H9 (cell line): Measurements from ENCODE around the gene POP4. TPM values are rescaled to one million over a fixed set of nuclear protein-coding genes. Genes with fewer than 3 reads are reported as not detected.

Experiments
- DNase-seq: peaks from one replicate; pipeline ENCODE4 v3.0.0-alpha.2; 2017
- H2AFZ ChIP-seq: one replicate; pipeline ENCODE4 v1.6.1; 2013; ENCODE audit warnings: mild to moderate bottlenecking, low read length, control low read depth, moderate library complexity
- H2AK5ac ChIP-seq: 2 replicates; pipeline ENCODE4 v1.6.1; 2013; ENCODE audit warnings: low read length, control low read depth, mixed read lengths; ENCODE audit not compliant: insufficient read length
- H2BK120ac ChIP-seq: one replicate; pipeline ENCODE4 v1.6.1; 2013; ENCODE audit warnings: low read depth, mild to moderate bottlenecking, low read length, control low read depth, inconsistent platforms; ENCODE audit not compliant: poor library complexity, severe bottlenecking
- H2BK12ac ChIP-seq: 2 replicates; pipeline ENCODE4 v1.6.1; 2013; ENCODE audit warnings: low read length, control low read depth, mixed read lengths, low read depth; ENCODE audit not compliant: insufficient read length
- H2BK15ac ChIP-seq: 2 replicates; pipeline ENCODE4 v1.6.1; 2013; ENCODE audit warnings: low read depth, low read length, control low read depth
- H2BK20ac ChIP-seq: one replicate; pipeline ENCODE4 v1.6.1; 2013; ENCODE audit warnings: low read depth, mild to moderate bottlenecking, low read length, control low read depth, inconsistent platforms; ENCODE audit not compliant: poor library complexity, severe bottlenecking
- H2BK5ac ChIP-seq: 2 replicates; pipeline ENCODE4 v1.6.1; 2013; ENCODE audit warnings: low read length, control low read depth, mixed read lengths; ENCODE audit not compliant: insufficient read length
- H3K14ac ChIP-seq: 2 replicates; pipeline ENCODE4 v1.6.1; 2013; ENCODE audit warnings: low read length, control low read depth; ENCODE audit not compliant: insufficient read depth
- H3K18ac ChIP-seq: 2 replicates; pipeline ENCODE4 v1.6.1; 2013; ENCODE audit warnings: low read depth, mild to moderate bottlenecking, mixed read lengths, low read length, control low read depth; ENCODE audit not compliant: insufficient read length
- H3K23ac ChIP-seq: 2 replicates; pipeline ENCODE4 v1.6.1; 2013; ENCODE audit warnings: low read length, control low read depth, mixed read lengths, low read depth; ENCODE audit not compliant: insufficient read length
- H3K23me2 ChIP-seq: 2 replicates; pipeline ENCODE4 v1.6.1; 2013; ENCODE audit warnings: low read depth, mild to moderate bottlenecking, mixed read lengths, low read length, control low read depth; ENCODE audit not compliant: insufficient read length, poor library complexity, severe bottlenecking
- H3K27ac ChIP-seq: 2 replicates; pipeline ENCODE4 v1.5.1; 2013; ENCODE audit warnings: low read length, control low read depth, mixed read lengths, low read depth; ENCODE audit not compliant: insufficient read length
- H3K27me3 ChIP-seq: 2 replicates; pipeline ENCODE4 v1.6.1; 2013; ENCODE audit warnings: low read length, control low read depth, inconsistent platforms; ENCODE audit not compliant: insufficient read depth
- H3K4ac ChIP-seq: 2 replicates; pipeline ENCODE4 v1.6.1; 2013; ENCODE audit warnings: low read depth, mild to moderate bottlenecking, control low read depth, inconsistent platforms, low read length, moderate library complexity
- H3K4me1 ChIP-seq: 2 replicates; pipeline ENCODE4 v1.6.1; 2013; ENCODE audit warnings: low read length, control low read depth, inconsistent platforms; ENCODE audit not compliant: insufficient read depth
- H3K4me2 ChIP-seq: 2 replicates; pipeline ENCODE4 v1.6.1; 2013; ENCODE audit warnings: low read length, control low read depth, mixed read lengths; ENCODE audit not compliant: insufficient read length, insufficient read depth
- H3K56ac ChIP-seq: 2 replicates; pipeline ENCODE4 v1.6.1; 2013; ENCODE audit warnings: low read depth, mild to moderate bottlenecking, mixed read lengths, low read length, control low read depth; ENCODE audit not compliant: insufficient read length
- H3K79me1 ChIP-seq: 2 replicates; pipeline ENCODE4 v1.6.1; 2013; ENCODE audit warnings: low read depth, mild to moderate bottlenecking, moderate library complexity, low read length, control low read depth, inconsistent platforms; ENCODE audit not compliant: insufficient read depth, poor library complexity, severe bottlenecking
- H3K79me2 ChIP-seq: 2 replicates; pipeline ENCODE4 v1.6.1; 2013; ENCODE audit warnings: low read length, control low read depth, inconsistent platforms; ENCODE audit not compliant: insufficient read depth
- H3K9ac ChIP-seq: 2 replicates; pipeline ENCODE4 v1.6.1; 2013; ENCODE audit warnings: low read length, control low read depth, mixed read lengths; ENCODE audit not compliant: insufficient read length; ENCODE audit errors: extremely low read depth
- H3K9me3 ChIP-seq: one replicate; pipeline ENCODE4 v1.6.1; 2013; ENCODE audit warnings: low read depth, low read length, inconsistent platforms; ENCODE audit not compliant: control insufficient read depth
- H3T11ph ChIP-seq: one replicate; pipeline ENCODE4 v1.6.1; 2013; ENCODE audit warnings: mild to moderate bottlenecking, low read length, control low read depth, inconsistent platforms
- H4K20me1 ChIP-seq: one replicate; pipeline ENCODE4 v1.6.1; 2013; ENCODE audit not compliant: control insufficient read depth, insufficient read length, insufficient read depth
- H4K5ac ChIP-seq: 2 replicates; pipeline ENCODE4 v1.6.1; 2013; ENCODE audit warnings: low read depth, mild to moderate bottlenecking, mixed read lengths, low read length, control low read depth; ENCODE audit not compliant: insufficient read length
- H4K8ac ChIP-seq: replicated peaks from 2 replicates; pipeline ENCODE4 v1.6.1; 2013; ENCODE audit warnings: low read length, control low read depth, mixed read lengths, low read depth; ENCODE audit not compliant: insufficient read length
- H4K91ac ChIP-seq: 2 replicates; pipeline ENCODE4 v1.6.1; 2013; ENCODE audit warnings: low read depth, mild to moderate bottlenecking, moderate library complexity, mixed read lengths, low read length, control low read depth; ENCODE audit not compliant: insufficient read length
- H3K27ac Mint-ChIP-seq, 3 experiments: 2 replicates in 2 of 3; 3 replicates in 1 of 3; pipeline ENCODE4 v1.8.0; 2020 to 2021; ENCODE audit warnings: mixed read lengths in 3 of 3, mild to moderate bottlenecking in 1 of 3, moderate library complexity in 1 of 3
- H3K27me3 Mint-ChIP-seq: 2 replicates; pipeline ENCODE4 v1.8.0; 2021; ENCODE audit warnings: low read depth, mild to moderate bottlenecking, moderate library complexity, mixed read lengths
- H3K36me3 Mint-ChIP-seq, 3 experiments: 2 replicates in 2 of 3; 3 replicates in 1 of 3; pipeline ENCODE4 v1.8.0; 2020 to 2021; ENCODE audit warnings: low read depth in 3 of 3, mixed read lengths in 3 of 3; ENCODE audit not compliant: insufficient read depth in 1 of 3
- H3K4me1 Mint-ChIP-seq, 2 experiments: 2 replicates each; pipeline ENCODE4 v1.8.0; 2020; ENCODE audit warnings: mixed read lengths in 2 of 2
- H3K4me3 Mint-ChIP-seq, 2 experiments: 2 replicates in 1 of 2; 3 replicates in 1 of 2; pipeline ENCODE4 v1.8.0; 2020 to 2021; ENCODE audit warnings: mild to moderate bottlenecking in 2 of 2, mixed read lengths in 2 of 2, moderate library complexity in 1 of 2
- H3K9me3 Mint-ChIP-seq, 2 experiments: 2 replicates in 1 of 2; 3 replicates in 1 of 2; pipeline ENCODE4 v1.8.0; 2020; ENCODE audit warnings: mild to moderate bottlenecking in 2 of 2, mixed read lengths in 2 of 2, moderate library complexity in 1 of 2
- CTCF ChIP-seq: fragments of 200-600 bp; sonication (generic); conservative IDR thresholded peaks from 3 replicates; pipeline ENCODE4 v1.8.0; 2021; ENCODE audit warnings: antibody characterized with exemption, mild to moderate bottlenecking
- WGBS: extraction: QIAGEN DNeasy Blood & Tissue Kit; methylation state at CpG from one replicate; pipeline ENCODE4 v1.1.7; 2013; ENCODE audit warnings: missing lambda C conversion rate, low lambda C conversion rate, mixed read lengths; ENCODE audit not compliant: insufficient read length; ENCODE audit errors: extremely low coverage; 5-methylcytosine and 5-hydroxymethylcytosine counted together
- total RNA-seq: library from RNA; stranded (reverse); gene quantifications from 2 replicates; pipeline ENCODE4 v1.2.1, GENCODE V29; 2021

POP4 gene
- total RNA-seq, 1 experiment from 2014 or later: 51.4 TPM

GRCh38 chr19:29567366-29567915 is 38.6 kb upstream of the POP4 start:
- Histone ChIP-seq H3K27me3 (no peaks in the 10 kb centered on the region), H3K4me2 (no peak overlapping the region), H3K79me2 (no peaks in the 10 kb centered on the region), H3K4ac (no peak overlapping the region), H3K14ac (no peak overlapping the region), H3K56ac (no peak overlapping the region), H2BK12ac (no peak overlapping the region), H3K4me1 (no peaks in the 10 kb centered on the region; the same call in 1 of the 2 replicates), H3T11ph (no peak overlapping the region), H2BK5ac (no peak overlapping the region), H4K5ac (no peak overlapping the region), H3K9ac (no peak overlapping the region), H2AFZ (no peak overlapping the region), H2BK15ac (no peak overlapping the region), H4K91ac (no peak overlapping the region), H2BK20ac (no peak overlapping the region), H3K23ac (no peak overlapping the region), H4K8ac (no peak overlapping the region), H4K20me1 (no peaks in the 10 kb centered on the region), H3K27ac (no peak overlapping the region), H3K9me3 (no peaks in the 10 kb centered on the region), H2BK120ac (no peak overlapping the region), H2AK5ac (no peak overlapping the region), H3K23me2 (no peaks in the 10 kb centered on the region), H3K79me1 (no peaks in the 10 kb centered on the region), H3K18ac (no peak overlapping the region)
- WGBS: no CpG with 5 or more reads among the region's 2 CpGs
- Mint-ChIP-seq H3K27ac (no peak overlapping the region), H3K27me3 (peaks cover 40% of the 10 kb centered on the region), H3K36me3 (no peaks in the 10 kb centered on the region), H3K9me3 (no peaks in the 10 kb centered on the region), H3K4me1 (peaks cover 4 to 13% of the 10 kb centered on the region in 2 experiments), H3K4me3 (no peak overlapping the region)
- no peak for TF ChIP-seq CTCF
- DNase-seq: no peak
